K562 (cell line): ENCODE data around the gene CRKL. TPM values are rescaled to one million over a fixed set of nuclear protein-coding genes. Genes with fewer than 3 reads are reported as not detected.

ENCODE experiments used
- ATAC-seq: fragments of 200-7000 bp; cut with Tn5 transposase; 3 replicates; pipeline ENCODE4 v1.9.1; 2020; ENCODE audit warnings: moderate library complexity
- BruUV-seq: library from RNA; stranded (reverse); fragments of 400-500 nt; replicated peaks from 2 replicates; lab custom pipeline; 2021; lab: Mats Ljungman, UMichigan
- CTCF ChIA-PET: fragments of 300-600 bp; formaldehyde crosslinking; extraction: SDS; loops from one replicate; lab custom pipeline; 2021; ENCODE audit warnings: low intra/inter-chr PET ratio; lab: Yijun Ruan, JAX
- POLR2A ChIA-PET: fragments of 300-600, 350-650 bp; sonication (Branson Sonifier 250); formaldehyde crosslinking; extraction: SDS; loops from one replicate; lab custom pipeline; 2021; ENCODE audit warnings: antibody characterized with exemption, inconsistent platforms; lab: Yijun Ruan, JAX
- DNase-seq, 4 experiments: peaks; one replicate each; pipeline versions ENCODE4 v3.0.0 to v3.0.0-alpha.2; 2011 to 2018; ENCODE audit warnings: low spot score in 3 of 4, mixed read lengths in 3 of 4; ENCODE audit errors: extremely low read depth in 1 of 4
- FAIRE-seq: peaks from 2 replicates; lab custom pipeline; 2011; peaks lifted over from hg19 to GRCh38; lab: Jason Lieb, UNC
- H2AFZ ChIP-seq: 2 replicates; pipeline ENCODE4 v1.6.0; 2011; ENCODE audit warnings: low read depth, low read length, control low read depth, inconsistent platforms
- H3K27ac ChIP-seq: fragments of 200-600 bp; 3 replicates; pipeline ENCODE4 v1.8.0; 2011; ENCODE audit warnings: low read depth, mild to moderate bottlenecking, control low read depth, inconsistent platforms, low read length, moderate library complexity, mixed read lengths; ENCODE audit errors: extremely low read depth
- H3K27me3 ChIP-seq, 2 experiments: fragments of 300-600 bp in 1 of 2; 2 replicates in 1 of 2; 3 replicates in 1 of 2; pipeline versions ENCODE4 v1.6.0 to v1.8.0; 2011; ENCODE audit warnings: inconsistent platforms in 2 of 2, low read length in 2 of 2, mild to moderate bottlenecking in 1 of 2, mixed read lengths in 1 of 2, moderate library complexity in 1 of 2; ENCODE audit not compliant: control insufficient read depth in 2 of 2, insufficient read depth in 2 of 2
- H3K36me3 ChIP-seq: fragments of 300-600 bp; 3 replicates; pipeline ENCODE4 v1.8.0; 2011; ENCODE audit warnings: mild to moderate bottlenecking, low read length, inconsistent platforms; ENCODE audit not compliant: control insufficient read depth, insufficient read depth
- H3K4me1 ChIP-seq, 2 experiments: fragments of 200-600 bp in 1 of 2; replicated peaks in 1 of 2; 2 replicates in 1 of 2; 3 replicates in 1 of 2; pipeline versions ENCODE4 v1.5.1 to v1.8.0; 2011; ENCODE audit warnings: inconsistent platforms in 2 of 2, low read length in 2 of 2, mild to moderate bottlenecking in 1 of 2, mixed read lengths in 1 of 2, moderate library complexity in 1 of 2; ENCODE audit not compliant: control insufficient read depth in 2 of 2, insufficient read depth in 2 of 2
- H3K4me2 ChIP-seq: 2 replicates; pipeline ENCODE4 v1.6.1; 2011; ENCODE audit warnings: low read length, control low read depth, inconsistent platforms, mixed read lengths; ENCODE audit not compliant: insufficient read depth
- H3K4me3 ChIP-seq: fragments of 200-600 bp; sonication (generic), shearing (Covaris generic); 2 replicates; pipeline ENCODE4 v1.5.1; 2016; ENCODE audit warnings: control low read depth, inconsistent platforms
- H3K79me2 ChIP-seq: fragments of 200-600 bp; 3 replicates; pipeline ENCODE4 v1.8.0; 2011; ENCODE audit warnings: low read length, inconsistent platforms; ENCODE audit not compliant: control insufficient read depth, insufficient read depth
- H3K9ac ChIP-seq, 2 experiments: 2 replicates each; pipeline versions ENCODE4 v1.6.0 to v1.6.1; 2011; ENCODE audit warnings: low read depth in 2 of 2, low read length in 2 of 2, control low read depth in 1 of 2, inconsistent platforms in 1 of 2, mild to moderate bottlenecking in 1 of 2, mixed read lengths in 1 of 2; ENCODE audit not compliant: insufficient read depth in 1 of 2
- H3K9me1 ChIP-seq: one replicate; pipeline ENCODE4 v1.6.0; 2011; ENCODE audit warnings: inconsistent platforms, mild to moderate bottlenecking, low read length, moderate library complexity; ENCODE audit not compliant: control insufficient read depth, insufficient read depth
- H3K9me3 ChIP-seq: replicated peaks from 2 replicates; pipeline ENCODE4 v1.5.1; 2011; ENCODE audit warnings: low read depth, low read length, inconsistent platforms; ENCODE audit not compliant: control insufficient read depth, insufficient read depth
- H4K20me1 ChIP-seq: replicated peaks from 2 replicates; pipeline ENCODE4 v1.6.1; 2011; ENCODE audit warnings: low read length, inconsistent platforms, mixed read lengths; ENCODE audit not compliant: control insufficient read depth, insufficient read depth
- KDM5B ChIP-seq: fragments of 200-600 bp; sonication (generic); IDR thresholded peaks from 2 replicates; pipeline ENCODE4 v1.6.1; 2012; ENCODE audit warnings: low read depth, mild to moderate bottlenecking, moderate library complexity, low read length, control low read depth, inconsistent platforms; ENCODE audit not compliant: insufficient replicate concordance
- MAZ ChIP-seq, 2 experiments: fragments of 450-650 bp in 1 of 2; sonication (generic) in 1 of 2; formaldehyde crosslinking; IDR thresholded peaks in 1 of 2; conservative IDR thresholded peaks in 1 of 2; 2 replicates each; pipeline versions ENCODE4 v1.4.0 to v1.5.0; 2020; ENCODE audit warnings: mild to moderate bottlenecking in 1 of 2, missing genetic modification reagents in 1 of 2
- MIER1 ChIP-seq: fragments of 450-650 bp; IDR thresholded peaks from 2 replicates; pipeline ENCODE4 v1.6.1; 2016; ENCODE audit warnings: antibody characterized with exemption, mild to moderate bottlenecking, low read depth
- RCOR1 ChIP-seq, 2 experiments: IDR thresholded peaks; 2 replicates each; pipeline ENCODE4 v1.6.1; 2012; ENCODE audit warnings: low read depth in 2 of 2, low read length in 2 of 2, borderline replicate concordance in 1 of 2, improper control_type of control experiment in 1 of 2
- TAF1 ChIP-seq: IDR thresholded peaks from 2 replicates; pipeline ENCODE4 v1.6.1; 2011; ENCODE audit warnings: mild to moderate bottlenecking, low read length, moderate library complexity; ENCODE audit not compliant: insufficient read depth, control insufficient read depth, severe bottlenecking; ENCODE audit errors: extremely low read depth
- ZBTB11 ChIP-seq, 3 experiments: fragments of 200-800 bp in 1 of 3; fragments of 250-450 bp in 1 of 3; fragments of 450-650 bp in 1 of 3; sonication (Bioruptor Pico) in 1 of 3; sonication (Bioruptor generic) in 1 of 3; formaldehyde crosslinking in 1 of 3; IDR thresholded peaks; 2 replicates each; pipeline versions ENCODE4 v1.6.1 to v1.8.0; 2016 to 2022; ENCODE audit warnings: mild to moderate bottlenecking in 2 of 3, missing genetic modification characterization in 2 of 3, missing compliant biosample characterization in 1 of 3, moderate library complexity in 1 of 3
- ZBTB33 ChIP-seq: sonication (generic); formaldehyde crosslinking; IDR thresholded peaks from 2 replicates; pipeline ENCODE4 v1.8.1; 2023; ENCODE audit warnings: mild to moderate bottlenecking, missing genetic modification reagents
- ZFP30 ChIP-seq: fragments of 250-450 bp; sonication (Bioruptor Pico); IDR thresholded peaks from 2 replicates; pipeline ENCODE4 v1.8.0; 2022; ENCODE audit warnings: moderate library complexity, mild to moderate bottlenecking, inconsistent platforms, borderline replicate concordance
- ZNF140 ChIP-seq: fragments of 250-450 bp; sonication (Bioruptor Pico); IDR thresholded peaks from 2 replicates; pipeline ENCODE4 v1.8.0; 2021; ENCODE audit warnings: moderate library complexity, mild to moderate bottlenecking, inconsistent platforms
- ZNF212 ChIP-seq: fragments of 450-650 bp; formaldehyde crosslinking; IDR thresholded peaks from 2 replicates; pipeline ENCODE4 v1.4.0; 2020; ENCODE audit warnings: mild to moderate bottlenecking
- ZNF408 ChIP-seq: fragments of 250-450 bp; sonication (Bioruptor Pico); IDR thresholded peaks from 2 replicates; pipeline ENCODE4 v1.4.0; 2020; ENCODE audit warnings: low read depth, mild to moderate bottlenecking, moderate library complexity
- ZNF551 ChIP-seq: fragments of 250-450 bp; sonication (Bioruptor Pico); IDR thresholded peaks from 2 replicates; pipeline ENCODE4 v1.5.0; 2021; ENCODE audit warnings: mild to moderate bottlenecking, moderate library complexity
- ZNF740 ChIP-seq, 3 experiments: fragments of 200-800 bp in 1 of 3; sonication (Bioruptor generic) in 1 of 3; sonication (generic) in 1 of 3; formaldehyde crosslinking in 1 of 3; IDR thresholded peaks; 2 replicates each; pipeline versions ENCODE4 v1.6.1 to v1.8.0; 2016 to 2022; ENCODE audit warnings: mild to moderate bottlenecking in 2 of 3, missing compliant biosample characterization in 2 of 3, missing genetic modification characterization in 2 of 3, missing genetic modification reagents in 1 of 3
- WGBS: fragments of 100-300 bp; shearing (Covaris generic); methylation state at CpG from one replicate; pipeline ENCODE4 v1.1.6; 2016; ENCODE audit warnings: low coverage, mixed read lengths; ENCODE audit not compliant: insufficient coverage; ENCODE audit errors: missing lambda C conversion rate; 5-methylcytosine and 5-hydroxymethylcytosine counted together
- in situ Hi-C: fragments of 300-500 bp; cut with MboI; formaldehyde crosslinking; loops from 4 replicates; pipeline ENCODE4 v1.15.0; 2018; ENCODE audit warnings: inconsistent platforms, mixed read lengths
- intact Hi-C: fragments of 100-400 bp; cut with micrococcal nuclease; formaldehyde crosslinking; loops from 2 replicates; pipeline ENCODE4 v1.14.2; 2022
- polyA plus RNA-seq, 8 experiments: library from polyadenylated mRNA; depleted of rRNA in 4 of 8; stranded (reverse) in 5 of 8; unstranded in 3 of 8; fragments of >200 nt; fragmentation: Nextera tagmentation in 2 of 8; fragmentation: Illumina TruSeq in 1 of 8; extraction: Ambion mirVana in 2 of 8; extraction: Trizol in 1 of 8; gene quantifications; 2 replicates each; pipeline versions ENCODE4 v1.2.1 to v1.2.3, GENCODE V29; 2011 to 2014; ENCODE audit warnings: inconsistent platforms in 1 of 8, missing spikeins in 1 of 8
- total RNA-seq, 7 experiments: library from RNA; depleted of rRNA in 6 of 7; stranded (reverse); fragments of >200 nt in 6 of 7; fragmentation: Illumina TruSeq in 2 of 7; extraction: Trizol in 2 of 7; gene quantifications; 2 replicates each; pipeline versions ENCODE4 v1.2.1 to v1.2.3, GENCODE V29; 2011 to 2021; ENCODE audit warnings: low replicate concordance in 1 of 7

The CRKL gene
- total and polyA plus RNA-seq, 9 of the 15 experiments (the other 6 are each of a cell fraction or from before 2014, with no cell fraction given), result 100 to 263 (median 124) TPM

GRCh38 chr22:20869234-20869633 is 48.0 kb upstream of the CRKL start:
- no TSS peak for BruUV-seq
- Histone ChIP-seq H3K4me3 (no peak overlapping the region), H4K20me1 (0 out of 2 replicates have a peak, but pooled peaks cover 5% of the 10 kb centered on the region), H3K27me3 (no peaks in the 10 kb centered on the region), H3K9me1 (peaks cover 14% of the 10 kb centered on the region), H3K4me2 (no peak overlapping the region), H3K9ac (no peak overlapping the region; a peak in 1 of 4 replicates), H3K4me1 (peaks cover 48 to 52% of the 10 kb centered on the region in 2 experiments), H3K27ac (no peak overlapping the region), H3K9me3 (no peaks in the 10 kb centered on the region), H3K36me3 (peaks cover 57% of the 10 kb centered on the region), H2AFZ (no peak overlapping the region), H3K79me2 (peaks cover 38% of the 10 kb centered on the region)
- FAIRE-seq (no peak), ATAC-seq (no peak), DNase-seq (peak in 1 of 4 experiments; percentile 30)
- WGBS, result 91% methylated on average over 2 of the region's 2 CpGs
- intact Hi-C loops, result loop anchor here (5.0 kb wide), 1 partner anchor 93 kb away; no protein-coding TSS in a partner anchor
- POLR2A ChIA-PET, result interaction anchor here (0.7 to 11.8 kb wide), 15 partner anchors 8 to 152 kb away, joined by 3 to 172 read pairs (median 15); partner anchors contain the start of genes LZTR1, PI4KA and SNAP29
- in situ Hi-C loops, result no loop called here
- CTCF ChIA-PET, result no interaction called here
- TF ChIP-seq KDM5B (no peak), ZNF212 (CRISPR knock-in tag) (0 out of 2 replicates have a peak, but pooled peaks have one; percentile 13), ZBTB33 (CRISPR knock-in tag) (no peak), TAF1 (no peak), ZNF140 (CRISPR knock-in tag) (0 out of 2 replicates have a peak, but pooled peaks have one; percentile 55), ZFP30 (0 out of 2 replicates have a peak, but pooled peaks have one; percentile 57), RCOR1 (IDR thresholded peaks at IDR 0.05; ENCODE audit: borderline replicate concordance in 1 of 2, low read depth in 2 of 2, low read length in 2 of 2) (0 out of 4 replicates have a peak, but pooled peaks of 1 of the 2 experiments have one; percentile 17), ZNF740 (CRISPR knock-in tag; IDR thresholded peaks at IDR 0.05) (no peak), ZNF740 (tag; IDR thresholded peaks at IDR 0.05) (no peak), ZBTB11 (CRISPR knock-in tag; IDR thresholded peaks at IDR 0.05) (no peak), ZNF408 (no peak), ZNF551 (CRISPR knock-in tag) (no peak), MAZ (CRISPR knock-in tag; conservative IDR thresholded peaks at IDR 0.05 in 1 of 2, IDR thresholded peaks at IDR 0.05 in 1 of 2) (0 out of 4 replicates have a peak, but pooled peaks of 1 of the 2 experiments have one; percentile 18), MIER1 (no peak)
